HG02973 (cell line): ENCODE measurements around the gene SSTR4.
A peak's percentile ranks its signal among the peaks of the same experiment; 100 is the strongest.
"Not testable (repeated sequence)": the region's sequence is repeated elsewhere in the genome, so short reads cannot be mapped to it uniquely, and the experiment has no call there.

Experiments
- ATAC-seq: cut with Tn5 transposase; IDR thresholded peaks from one replicate; pipeline ENCODE4 v1.9.1; 2021; ENCODE audit warnings: moderate library complexity; ENCODE audit not compliant: unreplicated experiment

The SSTR4 gene

DNA sequence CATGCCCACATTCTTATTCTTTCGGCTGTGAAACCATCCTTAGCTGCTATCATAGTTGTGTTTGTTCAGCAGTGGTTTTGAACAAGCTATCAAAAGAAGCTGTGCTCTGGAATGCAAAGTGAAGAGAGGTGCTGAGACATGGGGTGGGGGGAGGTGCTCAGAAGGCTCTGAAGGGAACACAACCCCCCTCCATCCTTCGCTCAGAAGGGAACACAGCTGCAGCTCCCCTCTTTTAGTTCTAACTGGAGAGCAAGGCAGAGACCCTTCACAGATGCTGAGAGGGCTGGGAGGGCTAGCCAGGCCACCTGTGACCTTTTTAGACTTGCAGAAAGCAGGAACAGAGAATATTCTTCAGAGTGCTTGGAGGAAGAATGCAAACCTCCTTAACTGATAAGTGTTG, 17.6 kb upstream of the SSTR4 start:
- no peak for ATAC-seq

GRCh38 chr20:23018432-23018831, 16.7 kb upstream of the SSTR4 start:
- peak; percentile 77 for ATAC-seq

DNA sequence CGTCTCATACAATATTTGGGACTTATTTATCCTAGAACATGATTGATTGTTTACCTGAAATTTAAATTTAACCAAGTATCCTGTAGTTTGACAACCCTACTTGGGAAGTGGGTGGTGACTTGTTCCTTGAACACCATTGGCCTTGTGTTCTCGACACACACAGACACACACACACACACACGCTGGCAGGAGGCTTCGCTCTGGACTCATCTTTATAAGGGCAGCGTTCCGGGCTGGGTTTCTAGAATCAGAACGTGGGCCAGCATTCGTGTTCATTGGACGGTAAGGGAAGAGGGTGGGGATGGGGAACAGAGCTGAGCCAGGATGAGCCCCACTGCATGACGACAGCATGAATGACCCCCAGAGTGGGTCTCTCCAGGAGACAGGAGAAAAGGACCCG, 16.2 kb upstream of the SSTR4 start:
- no peak for ATAC-seq

GRCh38 chr20:23019403-23019802, 15.7 kb upstream of the SSTR4 start:
- no peak for ATAC-seq

DNA sequence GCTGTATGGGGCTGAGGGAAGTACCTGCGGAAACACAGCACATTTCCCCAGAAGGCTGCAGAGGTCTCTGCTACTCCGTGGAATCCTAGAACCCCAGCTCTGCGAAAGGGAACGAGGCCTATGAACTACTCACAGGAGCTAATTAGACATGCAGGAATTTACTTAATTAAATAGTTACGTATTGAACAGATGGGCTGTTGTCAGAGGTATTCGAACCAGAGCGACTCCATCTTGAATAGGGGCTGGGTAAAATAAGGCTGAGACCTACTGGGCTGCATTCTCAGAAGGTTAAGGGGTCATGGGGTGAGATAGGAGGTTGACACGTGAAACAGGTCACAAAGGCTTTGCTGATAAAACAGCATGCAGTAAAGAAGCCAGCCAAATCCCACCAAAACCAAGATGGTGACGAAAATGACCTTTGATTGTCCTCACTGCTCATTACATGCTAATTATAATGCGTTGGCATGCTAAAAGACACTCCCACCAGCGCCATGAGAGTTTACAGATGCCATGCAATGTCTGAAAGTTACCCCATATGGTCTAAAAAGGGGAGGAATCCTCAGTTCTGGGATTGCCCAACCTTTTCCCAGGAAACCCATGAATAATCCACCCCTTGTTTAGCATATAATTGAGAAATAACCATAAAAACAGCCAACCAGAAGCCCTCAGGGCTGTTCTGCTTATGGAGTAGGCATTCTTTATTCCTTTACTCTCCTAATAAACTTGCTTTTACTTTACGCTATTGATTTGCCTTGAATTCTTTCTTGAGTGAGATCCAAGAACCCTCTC, 14.7 kb upstream of the SSTR4 start:
- no peak for ATAC-seq

DNA sequence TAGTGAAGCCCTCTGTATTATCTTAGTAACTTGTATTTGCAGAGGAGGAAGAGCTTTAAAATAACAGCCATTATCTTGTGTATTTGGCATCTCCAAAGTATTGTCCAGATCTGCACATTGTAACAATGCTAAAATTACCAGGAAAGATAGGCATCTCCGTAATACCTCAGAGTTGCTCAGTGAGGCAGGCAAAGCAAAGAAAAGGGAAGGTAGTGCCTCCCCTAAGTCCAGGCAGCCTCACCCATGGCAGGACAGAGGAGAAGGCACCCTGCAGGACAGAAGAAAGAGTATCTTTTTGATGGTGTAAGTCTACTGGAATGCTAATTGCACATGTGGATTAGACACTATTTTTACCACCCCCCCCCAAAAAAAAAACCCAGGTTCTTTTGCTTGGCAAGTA, 13.6 kb upstream of the SSTR4 start:
- ATAC-seq = no peak

DNA sequence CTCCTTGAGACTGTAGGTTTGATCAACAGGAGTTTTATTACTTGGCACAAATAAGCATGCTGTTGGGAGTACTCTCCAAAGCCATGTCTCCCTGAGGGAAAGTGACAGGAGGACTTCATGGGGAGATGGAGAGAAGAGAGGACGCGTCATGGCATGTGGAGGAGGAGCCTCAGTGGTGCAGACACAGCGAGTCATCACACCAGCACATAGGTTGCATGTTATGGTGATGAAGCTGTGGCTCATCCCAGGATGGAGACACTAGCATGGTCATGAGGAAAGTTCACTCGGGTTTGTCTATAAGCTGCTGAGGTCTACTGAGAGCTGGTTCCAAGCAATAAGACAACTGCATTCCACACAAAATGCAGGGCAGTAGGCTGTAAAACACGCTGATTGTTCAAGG, 13.2 kb upstream of the SSTR4 start:
- ATAC-seq = no peak

GRCh38 chr20:23022849-23023248, 12.3 kb upstream of the SSTR4 start:
- no peak for ATAC-seq

GRCh38 chr20:23023621-23024177, 11.4 kb upstream of the SSTR4 start:
- ATAC-seq = no peak

DNA sequence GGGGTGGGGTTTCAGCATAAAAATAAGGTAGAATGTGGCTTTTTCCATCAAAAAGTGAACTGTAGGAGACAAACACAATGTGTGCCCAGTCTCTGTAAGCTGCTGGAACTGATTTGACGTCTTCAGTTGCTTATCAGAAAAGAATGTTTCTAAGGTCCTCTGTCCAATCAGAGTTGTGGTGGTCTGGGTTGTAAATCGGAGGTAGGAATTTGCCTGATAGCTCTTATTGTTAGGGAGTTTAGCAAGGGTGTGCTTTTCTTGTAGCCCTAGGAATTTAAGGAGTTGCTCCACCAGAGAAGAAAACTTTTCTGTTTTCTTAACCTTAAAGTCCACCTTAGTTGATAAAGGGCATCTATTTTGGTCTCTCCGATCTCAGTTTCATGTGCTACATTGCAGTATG, 10.4 kb upstream of the SSTR4 start:
- ATAC-seq = no peak

DNA sequence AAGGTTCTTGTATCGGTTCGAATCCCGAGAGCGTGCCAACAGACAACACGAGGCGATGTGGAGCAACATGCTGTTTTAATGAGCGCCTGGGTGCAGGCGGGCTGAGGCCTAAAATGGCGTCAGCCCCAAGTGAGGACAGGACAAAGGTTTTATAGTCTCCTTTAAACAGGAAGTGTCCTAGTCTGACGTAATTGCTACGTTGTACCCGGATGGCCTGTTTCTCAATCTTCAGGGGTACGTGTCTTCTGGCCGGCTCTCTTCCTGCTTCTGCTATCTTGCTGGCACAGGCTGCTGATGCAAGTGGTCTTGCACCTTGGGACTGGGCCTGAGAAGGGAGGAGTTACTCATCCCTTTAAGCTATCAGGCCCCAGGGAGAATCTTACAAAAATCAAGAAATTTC, 9.6 kb upstream of the SSTR4 start:
- not testable (repeated sequence) for ATAC-seq

GRCh38 chr20:23027721-23028120, 7.4 kb upstream of the SSTR4 start:
- no peak for ATAC-seq

DNA sequence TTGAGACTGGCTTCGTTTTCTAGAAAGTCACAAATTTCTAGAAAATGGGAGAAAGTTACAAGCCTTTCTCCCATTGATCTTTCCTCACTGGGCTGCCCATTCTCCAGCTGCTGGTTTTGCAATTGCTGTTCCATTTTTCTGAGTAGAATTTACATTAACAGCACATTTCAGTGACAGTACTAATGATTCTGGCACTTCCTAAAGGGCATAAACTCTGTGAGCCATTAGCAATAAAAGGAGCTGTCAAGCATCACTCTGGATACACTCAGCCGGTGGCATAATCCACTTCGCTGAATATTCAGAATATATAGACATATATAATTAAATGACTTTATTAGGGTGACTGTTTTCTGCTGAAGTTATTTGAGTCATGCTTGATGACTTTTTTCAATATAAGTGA, 6.7 kb upstream of the SSTR4 start:
- no peak for ATAC-seq

GRCh38 chr20:23029324-23029723, 5.8 kb upstream of the SSTR4 start:
- no peak for ATAC-seq

- ATAC-seq = no peak
Measured at GRCh38 chr20:23031346-23031745, 3.8 kb upstream of the SSTR4 start.

DNA sequence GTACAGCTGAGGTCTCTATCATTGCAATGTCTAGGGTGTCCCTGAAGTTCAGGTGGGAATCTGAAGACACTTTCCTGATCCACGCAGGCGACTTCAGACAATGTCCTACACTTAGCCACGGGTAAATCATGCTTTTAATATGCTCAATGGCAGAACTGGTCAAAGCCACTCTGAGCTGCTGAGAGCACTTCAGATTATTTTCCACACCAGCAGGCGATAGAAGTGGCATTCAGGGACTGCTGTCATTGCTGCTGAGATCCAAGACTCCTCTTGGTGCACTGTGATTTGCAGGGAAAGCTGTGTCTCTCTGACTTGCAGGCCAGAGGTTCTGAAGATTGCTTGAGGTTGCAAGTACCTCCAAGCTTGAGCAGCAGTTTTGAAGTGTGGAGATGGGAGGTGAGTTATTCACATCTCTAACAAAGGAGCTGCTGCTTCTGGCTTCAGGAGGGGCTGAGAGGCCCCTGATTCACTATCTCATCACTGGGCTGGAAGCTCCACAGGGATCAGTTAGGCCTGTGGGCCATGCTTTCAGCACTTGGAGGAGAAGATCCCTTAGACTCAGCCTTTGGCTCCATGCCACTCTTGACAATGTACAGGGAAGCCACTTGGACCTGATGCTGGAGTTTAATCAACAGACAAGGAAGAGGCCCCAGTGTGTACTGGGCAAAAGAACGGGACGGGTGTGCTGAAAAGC, 2.9 kb upstream of the SSTR4 start:
- ATAC-seq = no peak

DNA sequence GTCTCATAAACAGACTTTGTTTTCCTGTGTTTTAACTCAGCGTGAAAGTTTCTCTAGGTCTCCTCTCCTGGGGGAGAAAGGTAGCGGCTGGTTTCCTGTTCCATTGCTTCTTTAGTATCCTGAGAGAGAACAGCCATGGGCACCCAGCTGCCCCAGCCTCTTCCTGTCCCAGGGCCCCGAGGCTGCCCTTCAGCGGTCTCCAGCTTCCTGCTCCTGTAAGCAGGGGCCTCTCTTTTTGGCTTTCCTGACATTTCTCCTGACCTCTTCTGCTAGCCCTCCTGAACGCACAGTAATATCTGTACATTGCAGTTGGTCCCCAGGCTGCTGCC, 2.4 kb upstream of the SSTR4 start:
- no peak for ATAC-seq

DNA sequence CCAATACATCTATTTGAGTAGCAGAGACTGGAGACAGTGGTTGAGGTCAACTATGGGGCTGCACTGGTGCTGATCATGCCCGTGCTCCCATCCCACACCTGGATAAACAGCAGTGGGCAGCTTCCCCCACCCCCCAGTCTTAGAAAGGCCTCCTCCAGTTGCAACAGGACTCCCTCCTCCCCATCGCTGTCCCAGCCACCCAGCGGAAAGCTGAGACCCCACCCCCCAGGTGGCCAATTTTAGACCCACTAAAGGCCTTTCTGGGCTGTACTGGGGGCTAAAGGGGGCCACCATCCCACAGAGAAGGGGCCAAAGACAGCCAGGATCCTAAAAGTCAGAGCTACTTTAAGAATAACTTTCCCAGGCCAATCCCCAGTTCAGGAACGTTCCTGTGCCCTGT, 1.2 kb upstream of the SSTR4 start:
- ATAC-seq = no peak

DNA sequence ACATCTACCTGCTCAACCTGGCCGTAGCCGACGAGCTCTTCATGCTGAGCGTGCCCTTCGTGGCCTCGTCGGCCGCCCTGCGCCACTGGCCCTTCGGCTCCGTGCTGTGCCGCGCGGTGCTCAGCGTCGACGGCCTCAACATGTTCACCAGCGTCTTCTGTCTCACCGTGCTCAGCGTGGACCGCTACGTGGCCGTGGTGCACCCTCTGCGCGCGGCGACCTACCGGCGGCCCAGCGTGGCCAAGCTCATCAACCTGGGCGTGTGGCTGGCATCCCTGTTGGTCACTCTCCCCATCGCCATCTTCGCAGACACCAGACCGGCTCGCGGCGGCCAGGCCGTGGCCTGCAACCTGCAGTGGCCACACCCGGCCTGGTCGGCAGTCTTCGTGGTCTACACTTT, 619 bp downstream of the SSTR4 start:
- ATAC-seq = no peak

DNA sequence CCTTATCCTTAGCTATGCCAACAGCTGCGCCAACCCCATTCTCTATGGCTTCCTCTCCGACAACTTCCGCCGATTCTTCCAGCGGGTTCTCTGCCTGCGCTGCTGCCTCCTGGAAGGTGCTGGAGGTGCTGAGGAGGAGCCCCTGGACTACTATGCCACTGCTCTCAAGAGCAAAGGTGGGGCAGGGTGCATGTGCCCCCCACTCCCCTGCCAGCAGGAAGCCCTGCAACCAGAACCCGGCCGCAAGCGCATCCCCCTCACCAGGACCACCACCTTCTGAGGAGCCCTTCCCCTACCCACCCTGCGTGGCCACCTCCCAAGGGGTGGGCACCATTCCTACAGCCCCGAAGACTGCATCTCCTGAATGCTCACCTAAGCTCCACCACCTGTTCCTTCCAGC, 1.3 kb downstream of the SSTR4 start:
- no peak for ATAC-seq

GRCh38 chr20:23037017-23037481, 1.9 kb downstream of the SSTR4 start:
- ATAC-seq = no peak

GRCh38 chr20:23039136-23039875, 4.2 kb downstream of the SSTR4 start:
- no peak for ATAC-seq
